GM12878 (cell line): ENCODE data around the gene KCNA3. TPM values are rescaled to one million over a fixed set of nuclear protein-coding genes. Genes with fewer than 3 reads are reported as not detected.

Experiments
- FOXK2 ChIP-seq: fragments of 450-650 bp; IDR thresholded peaks from 2 replicates; pipeline ENCODE4 v1.6.1; 2017; ENCODE audit warnings: mild to moderate bottlenecking, moderate library complexity
- polyA plus RNA-seq, 11 experiments: library from polyadenylated mRNA; depleted of rRNA in 4 of 11; unstranded in 6 of 11; stranded (reverse) in 5 of 11; fragments of >200 nt; fragmentation: Nextera tagmentation in 4 of 11; fragmentation: Illumina TruSeq in 1 of 11; extraction: Ambion mirVana in 4 of 11; extraction: Trizol in 1 of 11; gene quantifications; 1 replicate in 1 of 11; 2 replicates in 10 of 11; pipeline versions ENCODE4 v1.2.1 to v1.2.3, GENCODE V29; 2011 to 2016; ENCODE audit warnings: inconsistent platforms in 2 of 11, missing spikeins in 2 of 11, low read depth in 1 of 11
- total RNA-seq, 4 experiments: library from RNA; depleted of rRNA in 3 of 4; stranded (reverse); fragments of >200 nt in 3 of 4; fragmentation: Illumina TruSeq in 1 of 4; extraction: Trizol in 1 of 4; gene quantifications; 2 replicates each; pipeline versions ENCODE4 v1.2.1 to v1.2.3, GENCODE V29; 2013 to 2021
- TF ChIP-seq, protein P1 (sequence below): fragments of 450-650 bp; IDR thresholded peaks from 2 replicates; pipeline ENCODE4 v1.6.1; 2016; ENCODE audit warnings: mild to moderate bottlenecking
- TF ChIP-seq, protein P2 (sequence below): fragments of 450-650 bp; conservative IDR thresholded peaks from 2 replicates; pipeline ENCODE4 v1.6.1; 2017; ENCODE audit warnings: mild to moderate bottlenecking, moderate library complexity
- TF ChIP-seq, protein P3 (sequence below): IDR thresholded peaks from 2 replicates; pipeline ENCODE4 v1.6.1; 2012; ENCODE audit warnings: low read depth, low read length, improper control_type of control experiment
- TF ChIP-seq, protein P4 (sequence below): IDR thresholded peaks from 2 replicates; pipeline ENCODE4 v1.6.1; 2012; ENCODE audit warnings: improper control_type of control experiment, low read depth, low read length; ENCODE audit not compliant: insufficient replicate concordance

Gene KCNA3
- total and polyA plus RNA-seq, 10 of the 15 experiments (the other 5 are each of a cell fraction or from before 2014, with no cell fraction given) = 0.10 to 3.3 (median 1.7) TPM

DNA sequence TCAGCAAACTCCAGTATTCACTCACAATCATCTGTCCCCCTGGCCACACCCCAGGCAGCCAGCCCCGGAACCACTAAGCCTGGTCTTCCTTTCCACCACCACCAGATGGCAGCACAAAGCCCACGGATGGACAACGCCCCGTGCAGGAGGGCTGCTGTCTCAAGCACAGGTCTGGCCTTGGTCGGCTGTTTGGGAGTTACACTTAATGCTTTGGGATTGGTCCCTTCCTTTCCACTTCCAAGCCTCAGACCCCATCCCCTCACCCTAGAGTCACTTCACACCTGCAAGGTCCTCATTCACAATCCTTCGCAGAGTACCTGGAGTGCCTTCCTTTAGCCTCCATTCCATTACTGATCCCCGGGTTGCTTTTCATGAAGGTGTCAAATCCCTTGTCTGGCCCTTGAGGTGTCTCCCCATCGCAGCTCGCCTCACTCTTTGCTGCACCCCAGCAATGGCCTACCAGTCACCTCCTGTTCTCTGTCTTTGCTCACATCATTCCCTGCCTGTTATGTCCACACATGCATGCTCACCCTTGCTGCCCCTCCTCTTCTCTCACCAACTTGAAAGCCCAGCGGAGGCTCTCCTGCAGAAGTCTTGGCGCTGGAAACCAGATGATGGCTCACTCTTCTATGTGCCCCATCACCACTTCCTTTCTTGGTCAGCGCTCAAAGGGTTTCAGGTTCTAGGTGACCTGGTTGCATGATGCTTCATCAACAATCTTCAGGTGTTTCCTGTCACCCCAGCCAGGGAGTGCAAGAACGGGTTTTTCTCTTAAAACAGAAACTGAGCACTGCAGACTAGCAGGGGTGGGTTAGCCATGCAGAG, 43.7 kb downstream of the KCNA3 start (continued):
- TF ChIP-seq, protein P1, sequence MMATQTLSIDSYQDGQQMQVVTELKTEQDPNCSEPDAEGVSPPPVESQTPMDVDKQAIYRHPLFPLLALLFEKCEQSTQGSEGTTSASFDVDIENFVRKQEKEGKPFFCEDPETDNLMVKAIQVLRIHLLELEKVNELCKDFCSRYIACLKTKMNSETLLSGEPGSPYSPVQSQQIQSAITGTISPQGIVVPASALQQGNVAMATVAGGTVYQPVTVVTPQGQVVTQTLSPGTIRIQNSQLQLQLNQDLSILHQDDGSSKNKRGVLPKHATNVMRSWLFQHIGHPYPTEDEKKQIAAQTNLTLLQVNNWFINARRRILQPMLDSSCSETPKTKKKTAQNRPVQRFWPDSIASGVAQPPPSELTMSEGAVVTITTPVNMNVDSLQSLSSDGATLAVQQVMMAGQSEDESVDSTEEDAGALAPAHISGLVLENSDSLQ = no peak
- TF ChIP-seq FOXK2 = no peak
- TF ChIP-seq, protein P2, sequence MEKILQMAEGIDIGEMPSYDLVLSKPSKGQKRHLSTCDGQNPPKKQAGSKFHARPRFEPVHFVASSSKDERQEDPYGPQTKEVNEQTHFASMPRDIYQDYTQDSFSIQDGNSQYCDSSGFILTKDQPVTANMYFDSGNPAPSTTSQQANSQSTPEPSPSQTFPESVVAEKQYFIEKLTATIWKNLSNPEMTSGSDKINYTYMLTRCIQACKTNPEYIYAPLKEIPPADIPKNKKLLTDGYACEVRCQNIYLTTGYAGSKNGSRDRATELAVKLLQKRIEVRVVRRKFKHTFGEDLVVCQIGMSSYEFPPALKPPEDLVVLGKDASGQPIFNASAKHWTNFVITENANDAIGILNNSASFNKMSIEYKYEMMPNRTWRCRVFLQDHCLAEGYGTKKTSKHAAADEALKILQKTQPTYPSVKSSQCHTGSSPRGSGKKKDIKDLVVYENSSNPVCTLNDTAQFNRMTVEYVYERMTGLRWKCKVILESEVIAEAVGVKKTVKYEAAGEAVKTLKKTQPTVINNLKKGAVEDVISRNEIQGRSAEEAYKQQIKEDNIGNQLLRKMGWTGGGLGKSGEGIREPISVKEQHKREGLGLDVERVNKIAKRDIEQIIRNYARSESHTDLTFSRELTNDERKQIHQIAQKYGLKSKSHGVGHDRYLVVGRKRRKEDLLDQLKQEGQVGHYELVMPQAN = no peak
- TF ChIP-seq, protein P3, sequence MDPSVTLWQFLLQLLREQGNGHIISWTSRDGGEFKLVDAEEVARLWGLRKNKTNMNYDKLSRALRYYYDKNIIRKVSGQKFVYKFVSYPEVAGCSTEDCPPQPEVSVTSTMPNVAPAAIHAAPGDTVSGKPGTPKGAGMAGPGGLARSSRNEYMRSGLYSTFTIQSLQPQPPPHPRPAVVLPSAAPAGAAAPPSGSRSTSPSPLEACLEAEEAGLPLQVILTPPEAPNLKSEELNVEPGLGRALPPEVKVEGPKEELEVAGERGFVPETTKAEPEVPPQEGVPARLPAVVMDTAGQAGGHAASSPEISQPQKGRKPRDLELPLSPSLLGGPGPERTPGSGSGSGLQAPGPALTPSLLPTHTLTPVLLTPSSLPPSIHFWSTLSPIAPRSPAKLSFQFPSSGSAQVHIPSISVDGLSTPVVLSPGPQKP = no peak
- TF ChIP-seq, protein P4, sequence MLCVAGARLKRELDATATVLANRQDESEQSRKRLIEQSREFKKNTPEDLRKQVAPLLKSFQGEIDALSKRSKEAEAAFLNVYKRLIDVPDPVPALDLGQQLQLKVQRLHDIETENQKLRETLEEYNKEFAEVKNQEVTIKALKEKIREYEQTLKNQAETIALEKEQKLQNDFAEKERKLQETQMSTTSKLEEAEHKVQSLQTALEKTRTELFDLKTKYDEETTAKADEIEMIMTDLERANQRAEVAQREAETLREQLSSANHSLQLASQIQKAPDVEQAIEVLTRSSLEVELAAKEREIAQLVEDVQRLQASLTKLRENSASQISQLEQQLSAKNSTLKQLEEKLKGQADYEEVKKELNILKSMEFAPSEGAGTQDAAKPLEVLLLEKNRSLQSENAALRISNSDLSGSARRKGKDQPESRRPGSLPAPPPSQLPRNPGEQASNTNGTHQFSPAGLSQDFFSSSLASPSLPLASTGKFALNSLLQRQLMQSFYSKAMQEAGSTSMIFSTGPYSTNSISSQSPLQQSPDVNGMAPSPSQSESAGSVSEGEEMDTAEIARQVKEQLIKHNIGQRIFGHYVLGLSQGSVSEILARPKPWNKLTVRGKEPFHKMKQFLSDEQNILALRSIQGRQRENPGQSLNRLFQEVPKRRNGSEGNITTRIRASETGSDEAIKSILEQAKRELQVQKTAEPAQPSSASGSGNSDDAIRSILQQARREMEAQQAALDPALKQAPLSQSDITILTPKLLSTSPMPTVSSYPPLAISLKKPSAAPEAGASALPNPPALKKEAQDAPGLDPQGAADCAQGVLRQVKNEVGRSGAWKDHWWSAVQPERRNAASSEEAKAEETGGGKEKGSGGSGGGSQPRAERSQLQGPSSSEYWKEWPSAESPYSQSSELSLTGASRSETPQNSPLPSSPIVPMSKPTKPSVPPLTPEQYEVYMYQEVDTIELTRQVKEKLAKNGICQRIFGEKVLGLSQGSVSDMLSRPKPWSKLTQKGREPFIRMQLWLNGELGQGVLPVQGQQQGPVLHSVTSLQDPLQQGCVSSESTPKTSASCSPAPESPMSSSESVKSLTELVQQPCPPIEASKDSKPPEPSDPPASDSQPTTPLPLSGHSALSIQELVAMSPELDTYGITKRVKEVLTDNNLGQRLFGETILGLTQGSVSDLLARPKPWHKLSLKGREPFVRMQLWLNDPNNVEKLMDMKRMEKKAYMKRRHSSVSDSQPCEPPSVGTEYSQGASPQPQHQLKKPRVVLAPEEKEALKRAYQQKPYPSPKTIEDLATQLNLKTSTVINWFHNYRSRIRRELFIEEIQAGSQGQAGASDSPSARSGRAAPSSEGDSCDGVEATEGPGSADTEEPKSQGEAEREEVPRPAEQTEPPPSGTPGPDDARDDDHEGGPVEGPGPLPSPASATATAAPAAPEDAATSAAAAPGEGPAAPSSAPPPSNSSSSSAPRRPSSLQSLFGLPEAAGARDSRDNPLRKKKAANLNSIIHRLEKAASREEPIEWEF = no peak
